ENCODE results near the gene LIPA.

LIPA gene

GRCh38 chr10:89185658-89186057 lies 65.9 kb downstream of the LIPA start:
- no peak for DNase-seq (ENCODE audit: low read depth)
- no peak for TF ChIP-seq CTCF (conservative IDR thresholded peaks at IDR 0.05; ENCODE audit: control insufficient read depth, insufficient read depth, low read depth, low read length)
- no peak overlapping the region for H3K4me3 ChIP-seq (ENCODE audit: control insufficient read depth, low read depth, low read length)

- no peak for TF ChIP-seq CTCF (conservative IDR thresholded peaks at IDR 0.05; ENCODE audit: control insufficient read depth, insufficient read depth, low read depth, low read length)
- DNase-seq (ENCODE audit: low read depth) = no peak
- no peak overlapping the region for H3K4me3 ChIP-seq (ENCODE audit: control insufficient read depth, low read depth, low read length)
Measured at GRCh38 chr10:89184638-89185037, 66.9 kb downstream of the LIPA start.

GRCh38 chr10:89183571-89183970 lies 68.0 kb downstream of the LIPA start:
- no peak overlapping the region for H3K4me3 ChIP-seq (ENCODE audit: control insufficient read depth, low read depth, low read length)
- no peak for DNase-seq (ENCODE audit: low read depth)
- TF ChIP-seq CTCF (conservative IDR thresholded peaks at IDR 0.05; ENCODE audit: control insufficient read depth, insufficient read depth, low read depth, low read length) = no peak

- H3K4me3 ChIP-seq (ENCODE audit: control insufficient read depth, low read depth, low read length) = no peak overlapping the region
- TF ChIP-seq CTCF (conservative IDR thresholded peaks at IDR 0.05; ENCODE audit: control insufficient read depth, insufficient read depth, low read depth, low read length) = no peak
Measured at GRCh38 chr10:89182894-89183293, 68.7 kb downstream of the LIPA start.

GRCh38 chr10:89175816-89176215 lies 75.8 kb downstream of the LIPA start:
- TF ChIP-seq CTCF (conservative IDR thresholded peaks at IDR 0.05; ENCODE audit: control insufficient read depth, insufficient read depth, low read depth, low read length) = no peak
- DNase-seq (ENCODE audit: low read depth) = no peak
- H3K4me3 ChIP-seq (ENCODE audit: control insufficient read depth, low read depth, low read length) = no peak overlapping the region

More at GRCh38 chr10:89182894-89183293, 68.7 kb downstream of the LIPA start:
- no peak for DNase-seq (ENCODE audit: low read depth)

GRCh38 chr10:89173075-89173474 lies 78.5 kb downstream of the LIPA start:
- DNase-seq (ENCODE audit: low read depth) = no peak
- H3K4me3 ChIP-seq (ENCODE audit: control insufficient read depth, low read depth, low read length) = no peak overlapping the region
- TF ChIP-seq CTCF (conservative IDR thresholded peaks at IDR 0.05; ENCODE audit: control insufficient read depth, insufficient read depth, low read depth, low read length) = no peak

- no peak for TF ChIP-seq CTCF (conservative IDR thresholded peaks at IDR 0.05; ENCODE audit: control insufficient read depth, insufficient read depth, low read depth, low read length)
- H3K4me3 ChIP-seq (ENCODE audit: control insufficient read depth, low read depth, low read length) = no peak overlapping the region
- peak; percentile 55 for DNase-seq (ENCODE audit: low read depth)
Measured at GRCh38 chr10:89171996-89172395, 79.6 kb downstream of the LIPA start.

All from fibroblast of mammary gland (primary cell).